Brain microvascular endothelial cell (primary cell): ENCODE data around the gene TCP11L2.

Experiments
- DNase-seq: peaks from one replicate; pipeline ENCODE4 v3.0.0-alpha.2; 2020
- H3K27ac ChIP-seq: fragments of 250-450 bp; sonication (Bioruptor Pico); 2 replicates; pipeline ENCODE4 v1.5.1; 2020; ENCODE audit warnings: mild to moderate bottlenecking, moderate library complexity
- H3K27me3 ChIP-seq: fragments of 250-450 bp; sonication (Bioruptor Pico); replicated peaks from 2 replicates; pipeline ENCODE4 v1.5.1; 2020; ENCODE audit warnings: mild to moderate bottlenecking
- H3K36me3 ChIP-seq: fragments of 250-450 bp; sonication (Bioruptor Pico); replicated peaks from 2 replicates; pipeline ENCODE4 v1.5.1; 2020; ENCODE audit warnings: mild to moderate bottlenecking
- H3K4me3 ChIP-seq: 2 replicates; pipeline ENCODE4 v1.5.1; 2011; ENCODE audit warnings: low read depth, mild to moderate bottlenecking, control low read depth, low read length, moderate library complexity
- CTCF ChIP-seq: IDR thresholded peaks from 2 replicates; pipeline ENCODE4 v1.5.1; 2011; ENCODE audit warnings: low read depth, mild to moderate bottlenecking, moderate library complexity, low read length, control low read depth, inconsistent platforms; ENCODE audit errors: missing control alignments
- in situ Hi-C: cut with HindIII; loops from 2 replicates; pipeline ENCODE4 v1.10.0; 2017; ENCODE audit warnings: low sequenced_read_pairs, low pct_ligation_motif_present

Gene TCP11L2

GRCh38 chr12:106297681-106298080 lies 4.9 kb upstream of the TCP11L2 start:
- no peak overlapping the region for H3K27ac ChIP-seq
- no peaks in the 10 kb centered on the region for H3K36me3 ChIP-seq
- H3K27me3 ChIP-seq = no peaks in the 10 kb centered on the region
- no peak for DNase-seq
- no peak overlapping the region for H3K4me3 ChIP-seq
- in situ Hi-C loops = no loop called here
- TF ChIP-seq CTCF = no peak

- Histone ChIP-seq H3K27ac (no peak overlapping the region), H3K27me3 (no peaks in the 10 kb centered on the region), H3K36me3 (no peaks in the 10 kb centered on the region), H3K4me3 (no peak overlapping the region)
- in situ Hi-C loops = no loop called here
- TF ChIP-seq CTCF = no peak
- DNase-seq = no peak
Observed at GRCh38 chr12:106299202-106299774, 3.2 kb upstream of the TCP11L2 start.

- H3K4me3 ChIP-seq = no peak overlapping the region
- no peak for DNase-seq
- in situ Hi-C loops = no loop called here
- no peak overlapping the region for H3K27ac ChIP-seq
- no peaks in the 10 kb centered on the region for H3K27me3 ChIP-seq
- TF ChIP-seq CTCF = no peak
- no peaks in the 10 kb centered on the region for H3K36me3 ChIP-seq
Observed at GRCh38 chr12:106300761-106301160, 1.8 kb upstream of the TCP11L2 start.

GRCh38 chr12:106301241-106301610 lies 1.3 kb upstream of the TCP11L2 start:
- no peak for DNase-seq
- no peak overlapping the region for H3K4me3 ChIP-seq
- no peak for TF ChIP-seq CTCF
- no peaks in the 10 kb centered on the region for H3K36me3 ChIP-seq
- in situ Hi-C loops = no loop called here
- peak overlapping the region; percentile 1 for H3K27ac ChIP-seq
- no peaks in the 10 kb centered on the region for H3K27me3 ChIP-seq

- Histone ChIP-seq H3K4me3 (peak overlapping the region; percentile 73), H3K27ac (peak overlapping the region; percentile 1), H3K27me3 (no peaks in the 10 kb centered on the region), H3K36me3 (no peaks in the 10 kb centered on the region)
- TF ChIP-seq CTCF = no peak
- in situ Hi-C loops = no loop called here
- DNase-seq = peak; percentile 36
Observed at GRCh38 chr12:106301611-106302321, 767 bp upstream of the TCP11L2 start.
